GM23338 (cell line): ENCODE results near the gene HSPA9. TPM values are rescaled to one million over a fixed set of nuclear protein-coding genes. Genes with fewer than 3 reads are reported as not detected.

Experiments
- ATAC-seq: fragments of 200-7000 bp; cut with Tn5 transposase; 3 replicates; pipeline ENCODE4 v1.9.1; 2020
- DNase-seq: peaks from one replicate; pipeline ENCODE4 v3.0.0-alpha.2; 2015; ENCODE audit warnings: low spot score
- H2AFZ ChIP-seq: fragments of 200-600 bp; sonication (generic); 2 replicates; pipeline ENCODE4 v1.8.0; 2016; ENCODE audit warnings: antibody characterized with exemption, mild to moderate bottlenecking, moderate library complexity
- H3F3A ChIP-seq: fragments of 200-600 bp; sonication (generic); replicated peaks from 2 replicates; pipeline ENCODE4 v1.8.0; 2017; ENCODE audit warnings: antibody characterized with exemption, mixed run types, low read depth
- H3K27ac ChIP-seq: fragments of 200-600 bp; sonication (generic); 2 replicates; pipeline ENCODE4 v1.6.1; 2016; ENCODE audit warnings: low read depth
- H3K27me3 ChIP-seq: fragments of 200-600 bp; sonication (generic); 2 replicates; pipeline ENCODE4 v1.8.0; 2016; ENCODE audit warnings: mild to moderate bottlenecking, mixed run types, moderate library complexity; ENCODE audit not compliant: insufficient read depth
- H3K36me3 ChIP-seq: fragments of 200-600 bp; sonication (generic); 2 replicates; pipeline ENCODE4 v1.8.0; 2016; ENCODE audit warnings: mild to moderate bottlenecking; ENCODE audit not compliant: insufficient read depth
- H3K4me1 ChIP-seq: fragments of 200-600 bp; sonication (generic); 2 replicates; pipeline ENCODE4 v1.8.0; 2016; ENCODE audit warnings: mild to moderate bottlenecking, moderate library complexity; ENCODE audit not compliant: insufficient read depth
- H3K4me2 ChIP-seq: fragments of 200-600 bp; sonication (generic); 2 replicates; pipeline ENCODE4 v1.7.1; 2017; ENCODE audit warnings: mixed run types
- H3K4me3 ChIP-seq: fragments of 200-600 bp; sonication (generic); 2 replicates; pipeline ENCODE4 v1.6.1; 2016; ENCODE audit warnings: mixed run types
- H3K79me2 ChIP-seq: fragments of 200-600 bp; sonication (generic); replicated peaks from 2 replicates; pipeline ENCODE4 v1.8.0; 2017; ENCODE audit warnings: mild to moderate bottlenecking; ENCODE audit not compliant: insufficient read depth
- H3K9me2 ChIP-seq: fragments of 200-600 bp; sonication (generic); 2 replicates; pipeline ENCODE4 v1.8.0; 2017; ENCODE audit not compliant: insufficient read depth
- H4K20me1 ChIP-seq: fragments of 200-600 bp; sonication (generic); replicated peaks from 2 replicates; pipeline ENCODE4 v1.8.0; 2017; ENCODE audit warnings: mild to moderate bottlenecking; ENCODE audit not compliant: insufficient read depth
- H3K27ac Mint-ChIP-seq: 2 replicates; pipeline ENCODE4 v1.8.0; 2020; ENCODE audit warnings: inconsistent platforms, mild to moderate bottlenecking, moderate library complexity, mixed read lengths
- H3K27me3 Mint-ChIP-seq: 3 replicates; pipeline ENCODE4 v1.8.0; 2022; ENCODE audit warnings: low read depth, mild to moderate bottlenecking, moderate library complexity, mixed read lengths, inconsistent platforms; ENCODE audit not compliant: insufficient read depth, poor library complexity
- H3K36me3 Mint-ChIP-seq: 3 replicates; pipeline ENCODE4 v1.8.0; 2021; ENCODE audit warnings: low read depth, mild to moderate bottlenecking, inconsistent platforms, moderate library complexity, mixed read lengths
- H3K4me1 Mint-ChIP-seq: 3 replicates; pipeline ENCODE4 v1.8.0; 2020; ENCODE audit warnings: mild to moderate bottlenecking, inconsistent platforms, mixed read lengths
- H3K4me3 Mint-ChIP-seq: 3 replicates; pipeline ENCODE4 v1.8.0; 2021; ENCODE audit warnings: moderate library complexity, mild to moderate bottlenecking, inconsistent platforms, mixed read lengths
- H3K9me3 Mint-ChIP-seq: 3 replicates; pipeline ENCODE4 v1.8.0; 2020; ENCODE audit warnings: moderate library complexity, mild to moderate bottlenecking, inconsistent platforms, mixed read lengths
- EZH2 ChIP-seq: fragments of 200-600 bp; sonication (generic); IDR thresholded peaks from one replicate; pipeline ENCODE4 v1.8.0; 2017; ENCODE audit warnings: antibody characterized with exemption, mild to moderate bottlenecking, low read depth; ENCODE audit not compliant: unreplicated experiment
- EZH2phosphoT487 ChIP-seq: fragments of 200-600 bp; sonication (generic); IDR thresholded peaks from one replicate; pipeline ENCODE4 v1.8.1; 2018; ENCODE audit warnings: antibody characterized with exemption; ENCODE audit not compliant: unreplicated experiment
- JUNB ChIP-seq: IDR thresholded peaks from one replicate; pipeline ENCODE4 v1.6.1; 2016; ENCODE audit warnings: antibody characterized with exemption; ENCODE audit not compliant: unreplicated experiment
- NANOG ChIP-seq: IDR thresholded peaks from 2 replicates; pipeline ENCODE4 v1.6.1; 2016; ENCODE audit warnings: antibody characterized with exemption, borderline replicate concordance
- POLR2AphosphoS5 ChIP-seq: IDR thresholded peaks from 2 replicates; pipeline ENCODE4 v1.6.1; 2016; ENCODE audit warnings: antibody characterized with exemption, low read depth
- STAT1 ChIP-seq: IDR thresholded peaks from one replicate; pipeline ENCODE4 v1.6.1; 2016; ENCODE audit warnings: antibody characterized with exemption; ENCODE audit not compliant: unreplicated experiment
- ZNF331 ChIP-seq: fragments of 250-450 bp; sonication (Bioruptor Pico); IDR thresholded peaks from 2 replicates; pipeline ENCODE4 v1.5.0; 2020; ENCODE audit warnings: low read depth, mild to moderate bottlenecking, moderate library complexity
- polyA plus RNA-seq: library from polyadenylated mRNA; unstranded; fragments of >200 nt; fragmentation: Nextera tagmentation; extraction: Ambion mirVana; gene quantifications from 2 replicates; pipeline ENCODE4 v1.2.1, GENCODE V29; 2016
- total RNA-seq: library from RNA; depleted of rRNA; stranded (reverse); fragments of >200 nt; shearing (Covaris generic); gene quantifications from 2 replicates; pipeline ENCODE4 v1.2.3, GENCODE V29; 2014
- TF ChIP-seq, protein P1 (sequence below): IDR thresholded peaks from one replicate; pipeline ENCODE4 v1.6.1; 2018; ENCODE audit warnings: antibody characterized with exemption; ENCODE audit not compliant: unreplicated experiment
- TF ChIP-seq, protein P2 (sequence below): IDR thresholded peaks from 2 replicates; pipeline ENCODE4 v1.6.1; 2016; ENCODE audit warnings: antibody characterized with exemption
- TF ChIP-seq, protein P3 (sequence below), 2 experiments: fragments of 200-600 bp in 1 of 2; sonication (generic) in 1 of 2; conservative IDR thresholded peaks; 2 replicates each; pipeline versions ENCODE4 v1.5.1 to v1.6.1; 2016 to 2017; ENCODE audit warnings: antibody characterized with exemption in 2 of 2, low read depth in 2 of 2, mild to moderate bottlenecking in 2 of 2, moderate library complexity in 1 of 2

HSPA9 gene
- total and polyA plus RNA-seq, 2 experiments from 2014 or later: 302 to 751 TPM

DNA sequence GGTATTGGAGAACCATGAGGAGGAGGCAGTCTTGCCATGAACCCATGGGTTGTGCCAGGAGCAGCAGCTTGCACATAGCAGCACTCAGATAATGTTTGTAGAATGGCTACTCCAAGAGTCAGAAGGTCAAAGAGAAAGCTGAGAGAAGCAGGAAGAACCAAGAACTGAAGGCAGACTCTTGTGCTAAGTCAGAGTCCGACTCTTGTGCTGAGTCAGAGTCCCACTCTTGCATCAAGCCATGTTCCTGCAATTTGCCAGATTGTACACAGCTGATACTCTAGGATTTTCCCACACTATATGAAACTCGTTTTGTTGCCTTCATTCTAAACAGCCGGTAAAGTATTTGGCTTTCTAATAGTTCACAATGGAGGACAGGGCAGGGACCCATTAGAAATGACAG, 26.2 kb upstream of the HSPA9 start:
- no peak overlapping the region for H3K4me3 ChIP-seq
- no peak for ATAC-seq
- H3K27ac Mint-ChIP-seq: no peak overlapping the region

DNA sequence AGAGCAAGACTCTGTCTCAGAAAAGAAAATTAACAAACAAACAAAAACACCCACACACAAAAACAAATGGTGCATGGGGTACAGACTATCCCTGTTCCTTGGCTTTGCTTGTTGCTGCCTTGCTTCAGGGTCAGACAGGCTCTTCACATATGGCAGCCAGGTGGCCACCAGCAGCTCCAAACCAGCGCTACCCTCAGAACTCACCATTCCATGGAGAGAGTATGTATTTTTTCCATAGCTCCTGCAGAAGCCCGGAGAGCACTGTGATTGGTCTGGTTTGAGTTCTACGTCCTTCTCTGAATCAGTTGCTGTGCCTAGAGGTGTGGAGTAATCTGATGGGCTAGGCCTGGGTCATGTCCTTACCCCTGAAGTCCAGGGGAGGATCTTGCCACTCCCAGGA, 25.2 kb upstream of the HSPA9 start:
- Mint-ChIP-seq H3K9me3 (no peaks in the 10 kb centered on the region), H3K4me3 (no peak overlapping the region), H3K4me1 (peaks cover 23% of the 10 kb centered on the region; the same call in 2 of the 3 replicates), H3K27me3 (peaks cover 12% of the 10 kb centered on the region), H3K36me3 (no peaks in the 10 kb centered on the region), H3K27ac (no peak overlapping the region)
- H3K4me2 ChIP-seq: no peak overlapping the region
- no peaks in the 10 kb centered on the region for H3K9me2 ChIP-seq
- no peak overlapping the region for H3K27ac ChIP-seq
- H2AFZ ChIP-seq: no peak overlapping the region
- ATAC-seq (no peak), DNase-seq (no peak)
- no peaks in the 10 kb centered on the region for H3K36me3 ChIP-seq
- H3F3A ChIP-seq: no peaks in the 10 kb centered on the region
- H4K20me1 ChIP-seq: no peaks in the 10 kb centered on the region
- no peaks in the 10 kb centered on the region for H3K79me2 ChIP-seq
- H3K27me3 ChIP-seq: no peaks in the 10 kb centered on the region
- H3K4me3 ChIP-seq: no peak overlapping the region
- TF ChIP-seq POLR2AphosphoS5: no peak
- TF ChIP-seq JUNB: no peak
- TF ChIP-seq ZNF331 (CRISPR knock-in tag): no peak
- no peak for TF ChIP-seq STAT1
- TF ChIP-seq, protein P1, sequence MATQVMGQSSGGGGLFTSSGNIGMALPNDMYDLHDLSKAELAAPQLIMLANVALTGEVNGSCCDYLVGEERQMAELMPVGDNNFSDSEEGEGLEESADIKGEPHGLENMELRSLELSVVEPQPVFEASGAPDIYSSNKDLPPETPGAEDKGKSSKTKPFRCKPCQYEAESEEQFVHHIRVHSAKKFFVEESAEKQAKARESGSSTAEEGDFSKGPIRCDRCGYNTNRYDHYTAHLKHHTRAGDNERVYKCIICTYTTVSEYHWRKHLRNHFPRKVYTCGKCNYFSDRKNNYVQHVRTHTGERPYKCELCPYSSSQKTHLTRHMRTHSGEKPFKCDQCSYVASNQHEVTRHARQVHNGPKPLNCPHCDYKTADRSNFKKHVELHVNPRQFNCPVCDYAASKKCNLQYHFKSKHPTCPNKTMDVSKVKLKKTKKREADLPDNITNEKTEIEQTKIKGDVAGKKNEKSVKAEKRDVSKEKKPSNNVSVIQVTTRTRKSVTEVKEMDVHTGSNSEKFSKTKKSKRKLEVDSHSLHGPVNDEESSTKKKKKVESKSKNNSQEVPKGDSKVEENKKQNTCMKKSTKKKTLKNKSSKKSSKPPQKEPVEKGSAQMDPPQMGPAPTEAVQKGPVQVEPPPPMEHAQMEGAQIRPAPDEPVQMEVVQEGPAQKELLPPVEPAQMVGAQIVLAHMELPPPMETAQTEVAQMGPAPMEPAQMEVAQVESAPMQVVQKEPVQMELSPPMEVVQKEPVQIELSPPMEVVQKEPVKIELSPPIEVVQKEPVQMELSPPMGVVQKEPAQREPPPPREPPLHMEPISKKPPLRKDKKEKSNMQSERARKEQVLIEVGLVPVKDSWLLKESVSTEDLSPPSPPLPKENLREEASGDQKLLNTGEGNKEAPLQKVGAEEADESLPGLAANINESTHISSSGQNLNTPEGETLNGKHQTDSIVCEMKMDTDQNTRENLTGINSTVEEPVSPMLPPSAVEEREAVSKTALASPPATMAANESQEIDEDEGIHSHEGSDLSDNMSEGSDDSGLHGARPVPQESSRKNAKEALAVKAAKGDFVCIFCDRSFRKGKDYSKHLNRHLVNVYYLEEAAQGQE: no peak
- TF ChIP-seq EZH2: no peak
- no peak for TF ChIP-seq NANOG
- no peak for TF ChIP-seq EZH2phosphoT487
- H3K4me1 ChIP-seq: no peaks in the 10 kb centered on the region; the same call in 1 of the 2 replicates

More for the DNA sequence above, 26.2 kb upstream of the HSPA9 start:
- no peaks in the 10 kb centered on the region for H3K36me3 Mint-ChIP-seq
- DNase-seq: no peak
- Histone ChIP-seq H2AFZ (no peak overlapping the region), H3K4me1 (no peaks in the 10 kb centered on the region; the same call in 1 of the 2 replicates), H3K79me2 (no peaks in the 10 kb centered on the region), H3K36me3 (no peaks in the 10 kb centered on the region), H3F3A (no peaks in the 10 kb centered on the region), H3K27ac (no peak overlapping the region), H4K20me1 (no peaks in the 10 kb centered on the region), H3K4me2 (no peak overlapping the region), H3K9me2 (no peaks in the 10 kb centered on the region), H3K27me3 (no peaks in the 10 kb centered on the region)
- TF ChIP-seq, protein P2, sequence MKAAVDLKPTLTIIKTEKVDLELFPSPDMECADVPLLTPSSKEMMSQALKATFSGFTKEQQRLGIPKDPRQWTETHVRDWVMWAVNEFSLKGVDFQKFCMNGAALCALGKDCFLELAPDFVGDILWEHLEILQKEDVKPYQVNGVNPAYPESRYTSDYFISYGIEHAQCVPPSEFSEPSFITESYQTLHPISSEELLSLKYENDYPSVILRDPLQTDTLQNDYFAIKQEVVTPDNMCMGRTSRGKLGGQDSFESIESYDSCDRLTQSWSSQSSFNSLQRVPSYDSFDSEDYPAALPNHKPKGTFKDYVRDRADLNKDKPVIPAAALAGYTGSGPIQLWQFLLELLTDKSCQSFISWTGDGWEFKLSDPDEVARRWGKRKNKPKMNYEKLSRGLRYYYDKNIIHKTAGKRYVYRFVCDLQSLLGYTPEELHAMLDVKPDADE: no peak
- no peak for TF ChIP-seq ZNF331 (CRISPR knock-in tag)
- TF ChIP-seq, protein P3, sequence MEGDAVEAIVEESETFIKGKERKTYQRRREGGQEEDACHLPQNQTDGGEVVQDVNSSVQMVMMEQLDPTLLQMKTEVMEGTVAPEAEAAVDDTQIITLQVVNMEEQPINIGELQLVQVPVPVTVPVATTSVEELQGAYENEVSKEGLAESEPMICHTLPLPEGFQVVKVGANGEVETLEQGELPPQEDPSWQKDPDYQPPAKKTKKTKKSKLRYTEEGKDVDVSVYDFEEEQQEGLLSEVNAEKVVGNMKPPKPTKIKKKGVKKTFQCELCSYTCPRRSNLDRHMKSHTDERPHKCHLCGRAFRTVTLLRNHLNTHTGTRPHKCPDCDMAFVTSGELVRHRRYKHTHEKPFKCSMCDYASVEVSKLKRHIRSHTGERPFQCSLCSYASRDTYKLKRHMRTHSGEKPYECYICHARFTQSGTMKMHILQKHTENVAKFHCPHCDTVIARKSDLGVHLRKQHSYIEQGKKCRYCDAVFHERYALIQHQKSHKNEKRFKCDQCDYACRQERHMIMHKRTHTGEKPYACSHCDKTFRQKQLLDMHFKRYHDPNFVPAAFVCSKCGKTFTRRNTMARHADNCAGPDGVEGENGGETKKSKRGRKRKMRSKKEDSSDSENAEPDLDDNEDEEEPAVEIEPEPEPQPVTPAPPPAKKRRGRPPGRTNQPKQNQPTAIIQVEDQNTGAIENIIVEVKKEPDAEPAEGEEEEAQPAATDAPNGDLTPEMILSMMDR (conservative IDR thresholded peaks at IDR 0.05; ENCODE audit: low read depth in 2 of 2): no peak
- peaks cover 16% of the 10 kb centered on the region; the same call in 2 of the 3 replicates for H3K4me1 Mint-ChIP-seq
- H3K9me3 Mint-ChIP-seq: no peaks in the 10 kb centered on the region
- H3K4me3 Mint-ChIP-seq: no peak overlapping the region
- peaks cover 12% of the 10 kb centered on the region for H3K27me3 Mint-ChIP-seq
